ENCODE measurements around the gene RAB22A.

Gene RAB22A

GRCh38 chr20:58277578-58278472 is 31.7 kb upstream of the RAB22A start:
- Histone ChIP-seq H3K27me3 (ENCODE audit: insufficient read depth, poor library complexity, severe bottlenecking) (no peaks in the 10 kb centered on the region), H3K27ac (replicated peaks) (no peak overlapping the region), H3K4me3 (replicated peaks; ENCODE audit: insufficient read depth, low read length) (no peak overlapping the region)
- DNase-seq (ENCODE audit: low read depth in 1 of 2, low spot score in 1 of 2) = no peak
- TF ChIP-seq, protein P1, sequence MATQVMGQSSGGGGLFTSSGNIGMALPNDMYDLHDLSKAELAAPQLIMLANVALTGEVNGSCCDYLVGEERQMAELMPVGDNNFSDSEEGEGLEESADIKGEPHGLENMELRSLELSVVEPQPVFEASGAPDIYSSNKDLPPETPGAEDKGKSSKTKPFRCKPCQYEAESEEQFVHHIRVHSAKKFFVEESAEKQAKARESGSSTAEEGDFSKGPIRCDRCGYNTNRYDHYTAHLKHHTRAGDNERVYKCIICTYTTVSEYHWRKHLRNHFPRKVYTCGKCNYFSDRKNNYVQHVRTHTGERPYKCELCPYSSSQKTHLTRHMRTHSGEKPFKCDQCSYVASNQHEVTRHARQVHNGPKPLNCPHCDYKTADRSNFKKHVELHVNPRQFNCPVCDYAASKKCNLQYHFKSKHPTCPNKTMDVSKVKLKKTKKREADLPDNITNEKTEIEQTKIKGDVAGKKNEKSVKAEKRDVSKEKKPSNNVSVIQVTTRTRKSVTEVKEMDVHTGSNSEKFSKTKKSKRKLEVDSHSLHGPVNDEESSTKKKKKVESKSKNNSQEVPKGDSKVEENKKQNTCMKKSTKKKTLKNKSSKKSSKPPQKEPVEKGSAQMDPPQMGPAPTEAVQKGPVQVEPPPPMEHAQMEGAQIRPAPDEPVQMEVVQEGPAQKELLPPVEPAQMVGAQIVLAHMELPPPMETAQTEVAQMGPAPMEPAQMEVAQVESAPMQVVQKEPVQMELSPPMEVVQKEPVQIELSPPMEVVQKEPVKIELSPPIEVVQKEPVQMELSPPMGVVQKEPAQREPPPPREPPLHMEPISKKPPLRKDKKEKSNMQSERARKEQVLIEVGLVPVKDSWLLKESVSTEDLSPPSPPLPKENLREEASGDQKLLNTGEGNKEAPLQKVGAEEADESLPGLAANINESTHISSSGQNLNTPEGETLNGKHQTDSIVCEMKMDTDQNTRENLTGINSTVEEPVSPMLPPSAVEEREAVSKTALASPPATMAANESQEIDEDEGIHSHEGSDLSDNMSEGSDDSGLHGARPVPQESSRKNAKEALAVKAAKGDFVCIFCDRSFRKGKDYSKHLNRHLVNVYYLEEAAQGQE (IDR thresholded peaks at IDR 0.05; ENCODE audit: insufficient replicate concordance, low read depth) = no peak
- TF ChIP-seq GABPA (IDR thresholded peaks at IDR 0.05; ENCODE audit: low read depth) (no peak), SPI1 (IDR thresholded peaks at IDR 0.05; ENCODE audit: borderline replicate concordance, low read depth) (no peak)

DNA sequence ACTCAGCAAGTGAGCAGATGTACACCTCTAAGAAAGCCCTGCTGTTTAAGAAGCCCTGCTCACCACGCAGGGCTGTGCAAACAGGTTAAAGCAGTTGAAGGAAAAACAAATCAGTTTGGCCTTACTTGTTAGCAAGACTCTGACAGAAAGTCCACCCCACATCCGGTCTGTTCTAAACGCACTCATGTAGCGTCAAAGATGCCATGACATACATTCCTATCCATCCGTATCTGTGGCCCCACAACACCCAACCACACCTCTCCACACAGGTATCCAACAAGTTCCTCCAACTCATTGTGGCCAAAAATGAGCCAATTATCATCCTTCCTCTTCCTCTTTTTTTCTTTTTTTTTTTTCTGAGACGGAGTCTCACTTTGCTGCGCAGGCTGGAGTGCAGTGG is 22.8 kb upstream of the RAB22A start:
- Histone ChIP-seq H3K27me3 (ENCODE audit: insufficient read depth, poor library complexity, severe bottlenecking) (no peaks in the 10 kb centered on the region), H3K27ac (replicated peaks) (no peak overlapping the region), H3K4me3 (replicated peaks; ENCODE audit: insufficient read depth, low read length) (no peak overlapping the region)
- peak; percentile 54 to 63 for DNase-seq (ENCODE audit: low read depth in 1 of 2, low spot score in 1 of 2)
- TF ChIP-seq POLR2AphosphoS5 (IDR thresholded peaks at IDR 0.05; ENCODE audit: low read depth) = no peak
- TF ChIP-seq, protein P1 (IDR thresholded peaks at IDR 0.05; ENCODE audit: insufficient replicate concordance, low read depth) = no peak
- no peak for TF ChIP-seq GABPA (IDR thresholded peaks at IDR 0.05; ENCODE audit: low read depth)
- TF ChIP-seq SPI1 (IDR thresholded peaks at IDR 0.05; ENCODE audit: borderline replicate concordance, low read depth) = peak; percentile 91
- no peak for TF ChIP-seq CTCF (IDR thresholded peaks at IDR 0.05; ENCODE audit: insufficient read depth, low read length)

DNA sequence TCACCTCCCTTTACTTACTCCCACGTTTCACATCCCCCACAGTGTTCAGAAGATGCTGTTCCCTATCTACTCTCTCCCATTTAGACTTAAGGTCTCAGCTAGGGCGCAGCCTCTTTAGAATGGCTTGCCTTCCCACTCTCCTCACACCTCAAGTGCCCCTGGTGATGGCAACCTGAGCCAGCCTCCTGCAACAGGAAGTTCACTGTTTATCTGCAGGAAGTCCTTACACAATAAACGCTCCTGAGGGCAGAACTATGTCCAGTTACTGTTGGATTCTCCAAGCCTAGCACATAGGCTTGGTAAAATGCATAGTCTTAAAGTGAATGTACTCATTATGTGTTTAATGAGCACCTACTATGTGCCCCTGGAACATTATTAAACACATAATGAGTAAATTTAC is 21.9 kb upstream of the RAB22A start:
- peak; percentile 63 to 64 for DNase-seq (ENCODE audit: low read depth in 1 of 2, low spot score in 1 of 2)

More for the DNA sequence above, 21.9 kb upstream of the RAB22A start:
- Histone ChIP-seq H3K4me3 (replicated peaks; ENCODE audit: insufficient read depth, low read length) (no peak overlapping the region), H3K27ac (replicated peaks) (no peak overlapping the region), H3K27me3 (ENCODE audit: insufficient read depth, poor library complexity, severe bottlenecking) (no peaks in the 10 kb centered on the region)
- TF ChIP-seq POLR2AphosphoS5 (IDR thresholded peaks at IDR 0.05; ENCODE audit: low read depth) (no peak), CTCF (IDR thresholded peaks at IDR 0.05; ENCODE audit: insufficient read depth, low read length) (no peak), GABPA (IDR thresholded peaks at IDR 0.05; ENCODE audit: low read depth) (0 out of 2 replicates have a peak, but pooled peaks have one; percentile 33), SPI1 (IDR thresholded peaks at IDR 0.05; ENCODE audit: borderline replicate concordance, low read depth) (no peak)
- TF ChIP-seq, protein P1 (IDR thresholded peaks at IDR 0.05; ENCODE audit: insufficient replicate concordance, low read depth) = no peak
